ENCODE data around the gene BEAN1.
A peak's percentile ranks its signal among the peaks of the same experiment; 100 is the strongest.

BEAN1 gene

GRCh38 chr16:66521951-66522771 is 95.1 kb downstream of the BEAN1 start:
- DNase-seq (ENCODE audit: low read depth in 2 of 2): peak; percentile 88 to 95

- DNase-seq (ENCODE audit: low read depth in 2 of 2): no peak
These were observed 95.9 kb downstream of the BEAN1 start for GRCh38 chr16:66522816-66523590.

- DNase-seq (ENCODE audit: low read depth in 2 of 2): no peak
These were observed 96.8 kb downstream of the BEAN1 start for GRCh38 chr16:66523861-66524354.

GRCh38 chr16:66524601-66525164 is 97.6 kb downstream of the BEAN1 start:
- DNase-seq (ENCODE audit: low read depth in 2 of 2): no peak

- DNase-seq (ENCODE audit: low read depth in 2 of 2): no peak
These were observed 98.5 kb downstream of the BEAN1 start for GRCh38 chr16:66525396-66526180.

GRCh38 chr16:66528294-66528693 is 101.2 kb downstream of the BEAN1 start:
- DNase-seq (ENCODE audit: low read depth in 2 of 2): no peak

- no peak for DNase-seq (ENCODE audit: low read depth in 2 of 2)
These were observed 102.4 kb downstream of the BEAN1 start for GRCh38 chr16:66529475-66529874.
